HG03108 (cell line): Measurements from ENCODE around the gene RGS7.
"Not testable (repeated sequence)": the region's sequence is repeated elsewhere in the genome, so short reads cannot be mapped to it uniquely, and the experiment has no call there.

Experiments used
- ATAC-seq: cut with Tn5 transposase; IDR thresholded peaks from one replicate; pipeline ENCODE4 v1.9.1; 2021; ENCODE audit warnings: moderate library complexity; ENCODE audit not compliant: unreplicated experiment

RGS7 gene

DNA sequence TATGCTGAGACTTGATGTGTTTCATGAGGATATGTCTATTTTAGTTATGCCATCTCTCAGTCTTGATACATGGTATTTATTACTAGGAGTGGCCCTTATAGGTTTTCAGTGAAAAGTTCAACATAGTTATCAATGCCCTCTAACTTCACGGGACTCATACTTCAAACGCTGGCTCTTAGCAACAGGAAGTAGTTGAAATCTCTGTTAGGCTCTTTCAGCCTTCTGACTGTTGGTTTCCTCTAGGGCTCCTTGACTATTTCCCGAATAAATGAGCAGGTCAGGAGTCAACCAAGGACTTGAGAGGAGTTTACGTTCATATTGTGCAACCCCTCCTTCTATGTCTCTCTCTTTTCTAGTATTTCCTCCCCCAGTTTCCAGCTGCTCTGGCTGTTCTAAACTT is 141.8 kb downstream of the RGS7 start:
- no peak for ATAC-seq

DNA sequence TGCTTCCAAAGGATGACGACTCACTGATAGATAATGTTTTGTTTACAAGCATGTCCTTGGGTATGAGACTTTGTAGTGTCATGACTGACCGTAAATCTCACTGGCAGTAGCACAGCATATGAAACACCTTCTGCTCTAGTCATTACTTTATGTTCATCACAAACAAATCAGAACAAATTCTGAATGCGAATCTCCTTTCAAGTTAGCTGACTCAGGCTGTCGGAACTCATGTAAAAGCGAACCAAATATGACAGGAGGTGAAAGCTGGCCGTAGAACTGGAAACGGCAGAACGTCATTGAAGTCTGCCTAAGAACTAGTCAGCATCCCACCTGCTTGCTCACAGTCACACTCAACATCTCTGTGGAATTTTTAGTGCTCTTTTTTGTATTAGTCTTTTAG is 143.9 kb downstream of the RGS7 start:
- ATAC-seq: no peak

DNA sequence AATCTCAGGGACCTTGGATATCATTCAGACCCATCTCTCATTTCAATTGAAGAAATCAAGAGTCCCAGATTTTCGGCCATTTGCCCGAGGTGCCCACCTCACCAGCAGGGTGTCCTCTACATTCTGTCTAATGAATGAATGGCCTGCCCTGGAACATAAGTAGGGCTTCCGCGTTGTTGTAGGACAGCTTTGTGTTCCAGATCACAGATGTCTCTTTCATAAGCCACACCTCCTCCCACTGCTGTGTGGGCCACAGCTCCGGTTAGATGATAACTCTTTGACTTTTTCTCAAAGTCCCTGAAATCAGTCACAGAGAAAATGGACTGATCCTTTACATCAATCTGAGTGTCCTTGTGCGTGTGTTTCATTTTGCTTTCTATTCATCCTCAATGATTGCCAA is 144.4 kb downstream of the RGS7 start:
- ATAC-seq: no peak

DNA sequence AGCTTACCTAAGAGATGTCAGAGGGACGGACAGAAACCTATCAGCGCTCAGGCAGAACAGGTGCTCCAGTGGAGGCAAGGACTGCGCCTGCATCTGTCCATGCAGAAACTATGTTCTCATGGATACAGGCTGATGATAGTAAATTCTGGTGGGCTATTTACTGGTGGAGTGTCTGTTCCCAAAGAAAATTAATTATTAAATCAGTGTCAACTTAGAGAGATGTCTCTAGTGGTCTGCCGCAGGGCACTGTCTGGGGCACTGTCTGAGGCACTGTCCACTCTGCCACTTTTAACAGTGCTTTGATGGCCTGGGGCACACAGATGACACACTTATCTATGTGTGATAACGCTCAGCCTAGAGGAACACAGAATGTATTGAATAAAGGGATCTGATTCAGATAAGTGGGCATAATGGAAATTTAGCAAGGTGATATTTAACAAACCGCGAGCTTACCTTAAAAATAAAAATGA is 148.1 kb downstream of the RGS7 start:
- no peak for ATAC-seq

DNA sequence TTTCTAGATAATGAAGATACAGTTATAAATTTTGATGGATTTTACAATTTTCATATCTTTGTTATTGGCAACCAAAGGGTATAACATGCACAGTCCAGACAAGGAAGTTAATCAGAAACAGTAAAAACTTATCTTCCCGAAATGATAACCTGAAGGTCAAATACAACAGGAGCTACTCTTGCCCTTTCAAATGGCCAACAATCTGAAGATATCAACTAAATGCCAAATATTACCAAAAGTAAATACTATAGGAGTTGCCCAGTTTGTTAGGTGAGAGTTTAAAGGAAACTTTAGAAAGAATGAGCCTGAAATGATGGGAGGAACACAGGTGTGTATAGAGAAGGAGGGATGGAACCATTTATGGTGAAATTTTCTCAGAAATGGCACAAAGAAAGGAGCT is 153.2 kb downstream of the RGS7 start:
- no peak for ATAC-seq

DNA sequence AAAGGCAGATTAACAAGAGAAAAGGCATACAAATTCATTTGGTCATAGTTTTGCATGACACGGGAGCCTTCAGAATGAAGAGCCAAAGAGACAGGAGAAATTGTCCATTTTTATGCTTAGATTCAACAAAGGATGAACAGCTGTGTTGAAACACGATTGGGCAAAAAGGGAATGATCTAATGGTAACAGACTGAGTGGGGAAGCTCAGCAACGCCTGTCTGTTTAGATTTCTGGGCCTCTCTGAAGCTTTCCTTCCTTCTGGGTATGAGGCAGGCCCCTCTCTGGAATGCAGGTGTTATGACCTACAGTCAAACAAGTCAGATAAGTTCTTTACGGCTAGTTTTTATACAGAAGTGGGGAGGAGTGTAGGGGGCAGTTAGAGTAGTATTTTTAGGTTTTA is 154.6 kb downstream of the RGS7 start:
- no peak for ATAC-seq

DNA sequence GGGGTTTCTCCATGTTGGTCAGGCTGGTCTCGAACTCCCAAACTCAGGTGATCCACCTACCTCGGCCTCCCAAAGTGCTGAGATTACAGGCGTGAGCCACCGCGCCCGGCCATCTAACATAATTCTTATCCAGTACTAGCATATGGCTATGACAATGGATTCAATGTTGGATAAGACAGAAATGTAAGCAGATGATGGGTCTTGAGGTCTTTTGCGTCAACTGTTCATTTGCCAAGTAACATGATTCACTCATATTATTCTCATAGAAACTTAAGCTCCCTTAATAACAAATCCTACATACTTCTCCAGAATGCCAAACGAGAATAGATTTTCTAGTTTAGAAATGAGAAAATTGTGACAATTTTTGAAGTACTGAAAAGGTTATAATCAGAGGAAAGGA is 170.3 kb downstream of the RGS7 start:
- ATAC-seq: no peak

DNA sequence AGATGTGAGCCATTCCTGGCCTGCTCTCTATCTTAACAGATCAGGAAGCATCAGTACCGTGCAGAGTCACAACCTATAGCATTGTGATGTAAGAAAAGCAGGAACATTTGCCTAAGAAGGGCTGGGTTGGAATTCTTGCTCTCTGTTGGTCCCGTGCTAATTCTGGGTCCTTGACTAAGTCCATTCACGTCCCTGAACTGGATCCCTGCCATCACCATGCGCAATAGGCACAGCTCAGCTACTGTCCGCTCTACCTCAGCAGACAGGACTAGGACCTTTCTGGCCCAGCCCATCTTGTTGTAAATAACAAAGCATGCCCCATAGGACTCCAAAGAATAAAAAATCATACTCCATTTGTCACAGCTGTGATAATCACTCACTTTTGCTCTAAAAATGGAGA is 175.0 kb downstream of the RGS7 start:
- no peak for ATAC-seq

DNA sequence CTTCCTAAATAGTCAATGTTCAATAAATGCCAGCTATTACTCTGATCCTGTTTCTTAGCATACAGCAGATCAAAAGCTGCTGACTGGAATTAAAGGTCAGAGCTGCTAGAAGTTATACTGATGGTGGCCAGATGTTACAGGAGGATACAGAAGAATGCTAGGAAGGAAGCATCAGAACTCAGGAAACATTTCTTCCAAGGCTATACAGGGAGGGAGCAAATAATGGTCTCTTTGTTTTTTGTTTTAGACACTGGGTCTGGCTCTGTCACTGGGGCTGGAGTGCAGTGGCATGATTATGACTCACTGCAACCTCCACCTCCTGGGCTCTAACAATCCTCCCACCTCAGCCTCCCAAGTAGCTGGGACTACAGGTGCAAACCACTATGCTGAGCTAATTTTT is 175.5 kb downstream of the RGS7 start:
- no peak for ATAC-seq

DNA sequence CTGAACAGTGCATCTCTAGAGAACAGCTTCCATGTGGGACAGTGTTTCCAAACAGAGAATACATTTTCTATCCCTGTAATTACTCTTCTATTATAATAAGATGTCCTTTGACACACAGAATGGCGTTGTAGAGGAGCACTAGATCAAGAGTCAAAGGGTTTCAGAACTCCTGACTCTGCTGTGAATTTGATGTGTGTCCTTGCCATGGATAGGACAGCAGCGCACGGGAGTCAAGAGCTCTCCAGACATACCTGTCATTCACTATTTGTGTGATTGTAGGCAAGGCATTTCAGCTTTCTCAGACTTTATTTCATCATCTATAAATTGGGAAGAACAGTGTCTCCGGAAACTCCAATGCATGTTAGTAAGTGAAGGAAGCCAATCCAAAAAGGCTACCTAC is 176.4 kb downstream of the RGS7 start:
- ATAC-seq: no peak

DNA sequence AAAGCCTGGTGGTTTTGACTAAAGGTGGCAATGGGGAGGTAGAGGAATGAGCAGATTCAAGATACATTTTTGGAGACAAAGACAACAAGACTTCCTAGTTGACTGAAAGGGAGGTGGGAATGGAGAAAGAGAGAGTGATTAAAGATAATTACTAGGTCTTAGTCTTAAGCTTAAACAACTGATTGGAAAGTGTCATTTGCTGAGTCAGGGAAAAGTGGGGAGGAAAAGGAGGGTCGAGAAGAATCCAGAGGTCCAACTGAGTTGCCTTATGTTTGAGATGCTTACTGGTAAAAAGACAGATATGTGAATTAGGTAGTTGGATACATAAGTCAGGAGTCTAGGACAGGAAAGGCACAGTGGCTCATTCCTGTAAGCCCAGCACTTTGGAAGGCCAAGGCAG is 179.3 kb downstream of the RGS7 start:
- ATAC-seq: no peak

DNA sequence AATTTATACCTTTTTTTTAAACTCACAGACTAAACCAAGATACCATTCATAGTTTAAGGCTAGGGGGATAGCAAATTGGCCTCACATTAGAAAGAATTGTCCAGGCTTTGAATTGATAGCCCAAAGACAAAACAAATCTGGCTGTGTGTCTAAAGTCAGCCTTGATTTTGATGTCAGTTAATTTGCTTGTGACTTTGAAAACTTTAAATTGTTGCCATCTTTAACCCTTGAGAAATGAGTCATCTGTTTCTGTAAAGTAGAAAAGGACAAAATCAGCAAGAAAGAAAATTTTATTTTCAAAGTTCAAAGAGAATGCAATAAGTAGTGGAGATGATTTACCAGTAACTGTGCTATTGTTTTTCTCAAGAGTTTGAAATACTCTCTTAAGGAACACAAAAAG is 184.5 kb downstream of the RGS7 start:
- ATAC-seq: no peak

DNA sequence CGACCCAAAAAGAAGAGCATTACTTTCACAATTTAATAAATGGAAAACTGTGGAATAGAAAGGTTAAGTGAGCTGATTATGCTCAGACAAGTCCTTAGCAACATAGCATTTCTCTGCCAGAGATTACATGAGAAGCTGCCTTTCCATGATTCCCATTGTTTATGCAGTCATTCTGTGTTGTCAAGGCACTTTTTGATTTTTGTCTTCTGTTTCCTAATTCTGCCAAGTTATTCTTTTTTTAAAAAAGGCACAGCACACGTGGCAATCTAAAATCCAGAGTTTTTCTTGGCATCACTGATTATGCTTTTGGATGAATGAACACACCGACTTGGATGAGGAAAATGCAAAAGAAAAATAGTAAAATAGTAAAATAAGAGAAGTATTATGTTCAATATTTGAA is 185.0 kb downstream of the RGS7 start:
- ATAC-seq: no peak

DNA sequence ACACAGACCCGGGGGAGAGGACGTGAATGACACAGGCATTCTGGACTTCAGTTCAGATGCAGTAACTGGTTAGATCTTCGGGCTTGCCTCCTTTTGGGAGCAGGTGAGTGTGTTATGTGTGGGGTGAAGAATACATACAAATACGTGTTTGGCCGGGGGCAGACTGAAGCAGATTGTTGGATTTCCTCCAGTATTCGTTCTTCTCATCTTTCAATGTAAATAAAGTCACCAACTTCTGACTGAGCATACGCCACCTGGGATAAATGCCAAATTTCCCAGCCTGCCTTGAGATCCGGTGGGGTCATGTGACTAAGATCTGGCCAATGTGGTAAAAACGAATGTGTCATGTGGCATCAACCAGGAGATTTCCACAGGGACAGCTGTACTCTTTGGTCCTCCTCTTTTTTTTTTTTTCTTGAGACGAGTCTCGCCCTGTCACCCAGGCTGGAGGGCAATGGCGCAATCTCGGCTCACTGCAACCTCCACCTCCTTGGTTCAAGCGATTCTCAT is 189.8 kb downstream of the RGS7 start:
- ATAC-seq: no peak

DNA sequence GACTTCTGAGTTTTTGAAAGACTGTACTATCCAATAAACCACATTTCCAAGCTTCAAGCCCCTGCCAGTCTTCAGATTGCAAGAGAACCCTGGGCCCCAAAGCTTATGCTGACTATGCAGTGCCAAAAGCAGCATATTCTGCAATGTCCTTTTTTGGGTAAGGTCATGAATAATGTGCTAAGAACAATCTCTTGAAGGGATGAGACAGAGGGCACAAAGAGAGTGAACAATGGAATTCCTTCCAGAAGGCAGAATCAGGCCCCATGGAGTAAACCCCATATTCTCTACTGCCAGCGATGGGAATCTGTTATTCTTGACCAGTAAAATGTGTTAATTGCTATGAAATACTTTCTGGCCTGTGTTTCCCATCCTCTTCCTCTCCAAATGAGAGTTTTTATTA is 190.4 kb downstream of the RGS7 start:
- ATAC-seq: no peak

DNA sequence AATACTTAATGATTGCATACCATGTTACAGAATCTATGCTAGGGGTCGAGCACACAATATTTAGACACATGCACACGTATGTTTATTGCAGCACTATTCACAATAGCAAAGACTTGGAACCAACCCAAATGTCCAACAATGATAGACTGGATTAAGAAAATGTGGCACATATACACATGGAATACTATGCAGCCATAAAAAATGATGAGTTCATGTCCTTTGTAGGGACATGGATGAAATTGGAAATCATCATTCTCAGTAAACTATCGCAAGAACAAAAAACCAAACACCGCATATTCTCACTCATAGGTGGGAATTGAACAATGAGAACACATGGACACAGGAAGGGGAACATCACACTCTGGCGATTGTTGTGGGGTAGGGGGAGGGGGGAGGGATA is 191.7 kb downstream of the RGS7 start:
- ATAC-seq: not testable (repeated sequence)

DNA sequence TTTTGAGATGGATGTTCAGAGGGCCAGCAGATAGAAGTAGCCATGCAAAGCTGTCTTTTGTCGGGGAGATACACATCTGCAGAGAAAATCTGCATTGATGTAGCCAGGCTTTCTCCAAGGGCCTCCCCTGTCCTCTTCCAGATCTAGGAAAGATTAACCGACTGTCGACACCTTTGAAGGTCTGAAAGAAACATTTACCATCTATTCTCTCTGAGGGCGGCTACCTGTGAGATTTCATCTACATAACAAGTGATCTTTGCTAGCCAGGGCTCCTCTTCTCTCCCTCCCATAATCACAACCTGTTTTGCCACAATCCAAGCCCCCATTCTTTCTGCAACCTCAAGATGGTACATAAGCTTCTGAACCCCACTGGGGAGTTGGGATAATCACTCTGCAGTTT is 193.6 kb downstream of the RGS7 start:
- ATAC-seq: no peak

DNA sequence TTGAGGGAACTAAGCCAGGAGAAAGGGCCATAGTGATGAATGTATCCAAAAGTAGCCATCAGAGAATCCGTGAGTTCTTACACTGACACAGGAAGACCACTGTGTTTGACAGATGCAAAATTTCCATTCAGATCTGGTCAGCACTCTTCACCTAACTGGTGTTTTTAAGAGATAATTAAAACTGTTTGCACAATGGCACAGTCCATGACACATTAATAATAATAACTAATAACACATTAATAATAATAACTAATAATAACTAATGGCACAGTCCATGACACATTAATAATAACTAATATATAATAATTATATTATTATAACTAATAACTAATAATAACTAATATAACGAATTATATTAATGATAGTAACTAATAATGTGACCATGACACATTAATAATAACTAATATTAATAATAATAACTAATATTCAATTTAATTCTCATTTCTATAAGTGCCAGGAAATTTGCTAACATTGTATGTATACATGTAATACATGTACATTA is 195.8 kb downstream of the RGS7 start:
- ATAC-seq: no peak

DNA sequence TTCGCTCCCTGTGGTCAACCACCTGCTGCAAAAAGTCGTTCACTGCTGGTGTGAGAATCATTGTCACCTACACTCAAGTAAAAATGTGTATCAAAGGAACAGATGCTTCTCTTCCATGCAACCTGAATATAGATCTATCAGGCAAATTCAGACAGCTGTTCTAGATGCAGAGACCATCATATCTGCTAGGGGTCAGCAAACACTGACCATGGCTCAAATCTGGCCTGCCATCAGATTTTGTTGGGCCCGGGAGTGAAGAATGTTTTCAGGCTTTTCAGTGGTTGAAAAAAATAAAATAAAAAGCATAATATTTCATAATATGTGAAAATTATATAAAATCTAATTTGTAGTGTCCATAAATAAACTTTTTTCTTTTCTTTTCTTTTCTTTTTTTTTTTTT is 199.6 kb downstream of the RGS7 start:
- ATAC-seq: no peak

DNA sequence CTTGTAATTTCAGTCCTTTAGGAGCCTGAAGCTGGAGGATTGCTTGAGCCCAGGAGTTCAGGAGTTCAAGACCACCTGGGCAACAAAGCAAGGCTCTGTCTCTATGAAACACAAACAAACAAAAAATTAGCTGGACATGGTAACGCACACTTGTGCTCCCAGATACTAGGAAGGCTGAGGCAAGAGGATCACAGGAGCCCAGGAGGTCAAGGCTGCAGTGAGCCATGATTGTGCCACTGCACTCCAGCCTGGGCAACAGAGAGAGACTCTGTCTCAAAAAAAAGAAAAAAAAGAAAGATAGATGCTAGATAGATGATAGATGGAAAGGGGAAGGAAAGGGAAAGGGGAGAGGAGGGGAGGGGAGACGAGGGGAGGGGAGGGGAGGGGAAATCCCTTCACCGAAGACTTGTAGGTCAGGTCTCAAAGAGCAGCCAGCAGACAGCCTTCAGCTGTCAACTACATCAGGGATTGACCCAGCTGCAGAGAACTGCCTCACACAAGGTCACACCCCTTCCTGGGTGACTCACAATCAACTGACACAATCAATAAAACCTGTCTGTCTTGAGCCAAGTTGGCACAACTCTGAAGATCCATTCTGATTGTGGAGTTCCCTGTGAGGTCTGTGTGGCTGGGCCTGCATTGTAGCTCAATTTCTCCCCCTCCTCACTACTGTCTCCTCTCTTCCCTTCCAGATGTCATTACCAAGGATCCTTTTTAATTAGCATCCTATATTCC is 200.6 kb downstream of the RGS7 start:
- no peak for ATAC-seq

DNA sequence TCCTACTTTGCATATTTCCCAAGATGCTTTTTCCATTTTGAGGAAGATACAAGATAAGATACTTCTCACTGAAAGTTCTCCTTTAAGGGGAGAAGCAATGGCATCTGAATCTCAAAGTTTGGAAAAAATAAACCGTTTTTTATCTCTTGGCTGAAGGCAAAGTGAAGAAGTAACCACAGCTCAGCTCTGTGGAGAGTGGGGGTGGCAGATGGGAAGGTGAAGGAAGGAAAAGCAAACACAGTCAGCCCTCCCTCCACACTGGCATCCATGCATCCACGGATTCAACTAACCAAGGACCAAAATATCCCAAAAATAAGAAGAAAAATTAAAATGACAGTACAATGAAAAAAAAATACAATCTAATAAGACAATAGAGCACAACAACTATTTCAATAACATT is 211.1 kb downstream of the RGS7 start:
- ATAC-seq: no peak

DNA sequence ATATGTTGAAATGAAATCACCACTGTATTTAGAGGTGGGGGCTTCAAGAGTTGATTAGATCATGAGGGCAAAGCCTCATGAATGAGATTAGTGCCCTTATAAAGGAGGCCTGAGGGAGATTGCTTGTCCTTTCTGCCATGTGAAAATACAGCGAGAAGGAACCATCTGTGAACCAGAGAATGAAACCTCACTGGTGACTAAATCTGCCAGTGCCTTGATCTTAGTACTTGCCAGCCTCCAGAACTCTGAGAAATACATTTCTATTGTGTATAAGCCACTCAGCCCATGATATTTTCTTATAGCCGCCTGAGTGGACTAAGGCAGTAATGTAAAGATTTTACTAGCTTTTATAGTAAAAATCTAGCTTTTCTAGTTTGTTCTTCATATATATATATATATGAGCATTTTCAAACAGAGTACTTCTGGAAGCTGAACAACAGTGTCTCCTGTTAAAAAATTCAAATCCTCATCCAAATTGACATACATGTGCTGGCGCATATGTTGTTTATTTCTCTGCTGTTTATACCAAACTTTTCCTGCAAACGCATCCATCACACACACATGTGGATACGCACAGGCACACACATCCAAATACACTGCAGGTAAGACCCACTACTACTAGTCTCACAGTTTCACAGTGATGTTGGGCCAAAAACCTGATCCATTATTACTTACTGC is 213.1 kb downstream of the RGS7 start:
- ATAC-seq: no peak
